OCI-LY1 (cell line): Measurements from ENCODE around the gene ANKRD6.

ENCODE experiments used
- H2AFZ ChIP-seq: fragments of 200-600 bp; sonication (generic), shearing (Covaris generic); 2 replicates; pipeline ENCODE4 v1.6.0; 2014; ENCODE audit warnings: antibody characterized with exemption, mild to moderate bottlenecking, low read length
- H3F3A ChIP-seq: fragments of 200-600 bp; sonication (generic), shearing (Covaris generic); 2 replicates; pipeline ENCODE4 v1.6.0; 2014; ENCODE audit warnings: mild to moderate bottlenecking, antibody characterized with exemption, low read length, moderate library complexity; ENCODE audit not compliant: insufficient read depth
- H3K27ac ChIP-seq: fragments of 200-600 bp; sonication (generic); 2 replicates; pipeline ENCODE4 v1.5.1; 2014; ENCODE audit warnings: low read length, mixed run types, mild to moderate bottlenecking, low read depth; ENCODE audit not compliant: poor library complexity, severe bottlenecking
- H3K27me3 ChIP-seq: fragments of 200-600 bp; sonication (generic); 2 replicates; pipeline ENCODE4 v1.6.0; 2014; ENCODE audit warnings: antibody characterized with exemption, mild to moderate bottlenecking, low read length, moderate library complexity; ENCODE audit not compliant: insufficient read depth
- H3K36me3 ChIP-seq: fragments of 200-600 bp; sonication (generic); 2 replicates; pipeline ENCODE4 v1.6.1; 2014; ENCODE audit warnings: mild to moderate bottlenecking, antibody characterized with exemption, low read length, moderate library complexity, mixed read lengths; ENCODE audit not compliant: insufficient read depth
- H3K4me1 ChIP-seq: fragments of 200-600 bp; sonication (generic); 2 replicates; pipeline ENCODE4 v1.5.1; 2014; ENCODE audit warnings: mild to moderate bottlenecking, low read length, moderate library complexity; ENCODE audit not compliant: insufficient read depth, severe bottlenecking
- H3K4me2 ChIP-seq: fragments of 200-600 bp; sonication (generic), shearing (Covaris generic); 2 replicates; pipeline ENCODE4 v1.6.1; 2014; ENCODE audit warnings: low read length
- H3K4me3 ChIP-seq: fragments of 200-600 bp; sonication (generic); 2 replicates; pipeline ENCODE4 v1.5.1; 2014; ENCODE audit warnings: low read length, low read depth, mild to moderate bottlenecking, mixed read lengths; ENCODE audit not compliant: poor library complexity, severe bottlenecking
- H3K79me2 ChIP-seq: fragments of 200-600 bp; shearing (Covaris generic); 2 replicates; pipeline ENCODE4 v1.6.1; 2016; ENCODE audit warnings: mixed run types, low read length, mixed read lengths; ENCODE audit not compliant: insufficient read depth
- H3K9ac ChIP-seq: fragments of 200-600 bp; sonication (generic), shearing (Covaris generic); 2 replicates; pipeline ENCODE4 v1.6.1; 2014; ENCODE audit warnings: mild to moderate bottlenecking, low read length, mixed read lengths
- H3K9me2 ChIP-seq: fragments of 200-600 bp; sonication (generic), shearing (Covaris generic); 2 replicates; pipeline ENCODE4 v1.6.1; 2014; ENCODE audit warnings: low read depth, mild to moderate bottlenecking, low read length, mixed read lengths
- H3K9me3 ChIP-seq: fragments of 200-600 bp; shearing (Covaris generic); 2 replicates; pipeline ENCODE4 v1.6.1; 2014; ENCODE audit warnings: low read length, mixed read lengths
- H4K20me1 ChIP-seq: fragments of 200-600 bp; sonication (generic), shearing (Covaris generic); 2 replicates; pipeline ENCODE4 v1.6.0; 2016; ENCODE audit warnings: mild to moderate bottlenecking, low read length; ENCODE audit not compliant: insufficient read depth
- EZH2 ChIP-seq: fragments of 200-600 bp; sonication (generic), shearing (Covaris generic); IDR thresholded peaks from 2 replicates; pipeline ENCODE4 v1.8.0; 2017; ENCODE audit warnings: borderline replicate concordance, mixed run types, mild to moderate bottlenecking, antibody characterized with exemption, low read length, moderate library complexity, mixed read lengths
- TF ChIP-seq, protein P1 (sequence below): fragments of 200-600 bp; sonication (generic), shearing (Covaris generic); IDR thresholded peaks from 2 replicates; pipeline ENCODE4 v1.5.1; 2017; ENCODE audit warnings: mild to moderate bottlenecking, antibody characterized with exemption, low read length, moderate library complexity, mixed read lengths

ANKRD6 gene

DNA sequence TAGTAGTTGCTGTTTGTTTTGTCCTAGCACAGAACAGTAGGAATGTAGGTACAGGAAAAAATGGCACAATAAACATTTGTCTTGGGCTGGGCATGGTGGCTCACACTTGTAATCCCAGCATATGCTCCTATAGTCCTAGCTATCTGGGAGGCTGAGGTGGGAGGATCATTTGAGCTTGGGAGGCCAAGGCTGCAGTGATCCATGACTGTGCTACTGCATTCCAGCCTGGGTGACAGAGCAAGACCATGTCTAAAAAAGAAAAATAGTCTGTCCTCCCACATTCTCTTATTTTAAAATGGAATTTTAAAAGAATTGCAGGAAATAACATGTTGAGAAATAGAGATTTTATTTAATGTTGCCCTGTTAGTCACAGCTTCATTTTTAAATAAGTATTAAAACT, 87.8 kb downstream of the ANKRD6 start:
- H3K4me1 ChIP-seq, result no peaks in the 10 kb centered on the region
- no peaks in the 10 kb centered on the region for H3K9me3 ChIP-seq
- H3K9ac ChIP-seq, result no peak overlapping the region
- no peaks in the 10 kb centered on the region for H3K27me3 ChIP-seq
- no peaks in the 10 kb centered on the region for H3K9me2 ChIP-seq
- H3K36me3 ChIP-seq, result no peaks in the 10 kb centered on the region
- no peaks in the 10 kb centered on the region for H4K20me1 ChIP-seq
- H3K27ac ChIP-seq, result no peak overlapping the region
- no peak overlapping the region for H3K4me3 ChIP-seq
- no peaks in the 10 kb centered on the region for H3F3A ChIP-seq
- TF ChIP-seq, protein P1, sequence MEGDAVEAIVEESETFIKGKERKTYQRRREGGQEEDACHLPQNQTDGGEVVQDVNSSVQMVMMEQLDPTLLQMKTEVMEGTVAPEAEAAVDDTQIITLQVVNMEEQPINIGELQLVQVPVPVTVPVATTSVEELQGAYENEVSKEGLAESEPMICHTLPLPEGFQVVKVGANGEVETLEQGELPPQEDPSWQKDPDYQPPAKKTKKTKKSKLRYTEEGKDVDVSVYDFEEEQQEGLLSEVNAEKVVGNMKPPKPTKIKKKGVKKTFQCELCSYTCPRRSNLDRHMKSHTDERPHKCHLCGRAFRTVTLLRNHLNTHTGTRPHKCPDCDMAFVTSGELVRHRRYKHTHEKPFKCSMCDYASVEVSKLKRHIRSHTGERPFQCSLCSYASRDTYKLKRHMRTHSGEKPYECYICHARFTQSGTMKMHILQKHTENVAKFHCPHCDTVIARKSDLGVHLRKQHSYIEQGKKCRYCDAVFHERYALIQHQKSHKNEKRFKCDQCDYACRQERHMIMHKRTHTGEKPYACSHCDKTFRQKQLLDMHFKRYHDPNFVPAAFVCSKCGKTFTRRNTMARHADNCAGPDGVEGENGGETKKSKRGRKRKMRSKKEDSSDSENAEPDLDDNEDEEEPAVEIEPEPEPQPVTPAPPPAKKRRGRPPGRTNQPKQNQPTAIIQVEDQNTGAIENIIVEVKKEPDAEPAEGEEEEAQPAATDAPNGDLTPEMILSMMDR, result no peak
- TF ChIP-seq EZH2, result no peak
- H2AFZ ChIP-seq, result no peak overlapping the region
- H3K79me2 ChIP-seq, result no peaks in the 10 kb centered on the region
- no peak overlapping the region for H3K4me2 ChIP-seq

- H3K27ac ChIP-seq, result no peak overlapping the region
- no peaks in the 10 kb centered on the region for H3K9me2 ChIP-seq
- TF ChIP-seq, protein P1, result no peak
- no peak for TF ChIP-seq EZH2
- no peaks in the 10 kb centered on the region for H3F3A ChIP-seq
- no peaks in the 10 kb centered on the region for H3K9me3 ChIP-seq
- no peaks in the 10 kb centered on the region for H4K20me1 ChIP-seq
- H3K36me3 ChIP-seq, result no peaks in the 10 kb centered on the region
- H3K4me3 ChIP-seq, result no peak overlapping the region
- H2AFZ ChIP-seq, result no peak overlapping the region
- H3K9ac ChIP-seq, result no peak overlapping the region
- no peaks in the 10 kb centered on the region for H3K27me3 ChIP-seq
- H3K4me1 ChIP-seq, result no peaks in the 10 kb centered on the region
- no peak overlapping the region for H3K4me2 ChIP-seq
- H3K79me2 ChIP-seq, result no peaks in the 10 kb centered on the region
Measured at GRCh38 chr6:89522778-89523177, 89.8 kb downstream of the ANKRD6 start.

GRCh38 chr6:89525786-89526562, 93.0 kb downstream of the ANKRD6 start:
- H3K9me3 ChIP-seq, result no peaks in the 10 kb centered on the region

More at GRCh38 chr6:89525786-89526562, 93.0 kb downstream of the ANKRD6 start:
- no peaks in the 10 kb centered on the region for H3K79me2 ChIP-seq
- H3K4me2 ChIP-seq, result no peak overlapping the region
- H4K20me1 ChIP-seq, result no peaks in the 10 kb centered on the region
- no peak overlapping the region for H3K9ac ChIP-seq
- H3K27ac ChIP-seq, result no peak overlapping the region
- no peaks in the 10 kb centered on the region for H3K27me3 ChIP-seq
- no peak overlapping the region for H3K4me3 ChIP-seq
- no peak overlapping the region for H2AFZ ChIP-seq
- no peaks in the 10 kb centered on the region for H3K36me3 ChIP-seq
- H3F3A ChIP-seq, result no peaks in the 10 kb centered on the region
- TF ChIP-seq EZH2, result no peak
- TF ChIP-seq, protein P1, result no peak
- H3K9me2 ChIP-seq, result no peaks in the 10 kb centered on the region
- H3K4me1 ChIP-seq, result no peaks in the 10 kb centered on the region
